Eye (tissue), 1 donor: ENCODE results near the gene MTG2.

Experiments used
- DNase-seq: peaks from one replicate; pipeline ENCODE4 v3.0.0-alpha.2; 2015

The MTG2 gene, protein sequence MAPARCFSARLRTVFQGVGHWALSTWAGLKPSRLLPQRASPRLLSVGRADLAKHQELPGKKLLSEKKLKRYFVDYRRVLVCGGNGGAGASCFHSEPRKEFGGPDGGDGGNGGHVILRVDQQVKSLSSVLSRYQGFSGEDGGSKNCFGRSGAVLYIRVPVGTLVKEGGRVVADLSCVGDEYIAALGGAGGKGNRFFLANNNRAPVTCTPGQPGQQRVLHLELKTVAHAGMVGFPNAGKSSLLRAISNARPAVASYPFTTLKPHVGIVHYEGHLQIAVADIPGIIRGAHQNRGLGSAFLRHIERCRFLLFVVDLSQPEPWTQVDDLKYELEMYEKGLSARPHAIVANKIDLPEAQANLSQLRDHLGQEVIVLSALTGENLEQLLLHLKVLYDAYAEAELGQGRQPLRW

DNA sequence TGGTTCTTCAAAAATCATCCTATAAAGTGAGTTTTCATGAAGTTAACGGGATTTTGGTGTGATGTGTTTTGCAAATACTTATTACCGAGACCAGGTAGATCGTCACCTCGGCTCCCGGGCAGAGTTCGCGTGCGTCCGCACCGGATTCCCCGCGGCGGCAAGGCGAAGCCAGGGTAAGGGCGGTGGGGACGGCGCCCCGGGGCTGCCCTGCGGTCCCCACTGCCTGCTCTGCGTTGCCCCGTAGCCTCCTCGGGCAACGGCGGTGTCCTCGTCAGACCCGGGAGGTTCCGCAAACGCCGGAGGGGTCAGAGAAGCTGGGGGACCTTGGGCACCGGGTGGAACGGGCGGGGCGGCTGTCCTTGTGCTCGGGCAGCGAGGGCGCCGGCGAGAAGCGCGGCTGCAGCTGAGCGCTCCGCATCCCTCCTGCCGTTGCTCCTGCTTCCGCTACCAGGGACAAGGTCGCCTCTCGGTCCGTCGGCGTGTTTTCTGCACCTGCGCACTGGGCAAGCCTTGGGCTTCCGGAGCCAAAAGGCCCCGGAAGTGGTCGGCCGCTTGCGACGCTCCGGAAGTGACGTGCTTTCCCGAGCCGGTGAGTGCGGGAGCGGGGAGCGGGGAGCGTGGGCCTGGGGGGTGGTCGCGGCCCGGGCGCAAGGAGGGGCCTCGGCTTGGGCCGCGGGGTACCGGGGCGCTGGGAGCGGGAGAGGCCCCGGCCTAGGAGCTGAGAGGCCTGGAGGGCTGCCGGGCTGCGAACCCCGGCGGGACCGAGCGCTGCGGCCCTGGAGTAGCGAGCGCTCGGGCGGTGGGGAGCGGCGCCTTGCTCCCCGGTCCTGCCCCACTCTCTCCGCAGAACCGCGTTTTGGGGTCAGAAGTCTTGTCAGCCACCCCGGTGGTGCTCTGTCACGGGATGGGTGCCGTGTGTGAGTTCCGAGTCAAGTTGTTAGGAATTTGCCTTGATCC, at the start of gene MTG2:
MTG2 (plus strand) TSS at position 560 of the 957 bp plus-strand sequence. CDS start 10,393 bp downstream, outside the sequence.
- DNase-seq = peak; percentile 98

DNA sequence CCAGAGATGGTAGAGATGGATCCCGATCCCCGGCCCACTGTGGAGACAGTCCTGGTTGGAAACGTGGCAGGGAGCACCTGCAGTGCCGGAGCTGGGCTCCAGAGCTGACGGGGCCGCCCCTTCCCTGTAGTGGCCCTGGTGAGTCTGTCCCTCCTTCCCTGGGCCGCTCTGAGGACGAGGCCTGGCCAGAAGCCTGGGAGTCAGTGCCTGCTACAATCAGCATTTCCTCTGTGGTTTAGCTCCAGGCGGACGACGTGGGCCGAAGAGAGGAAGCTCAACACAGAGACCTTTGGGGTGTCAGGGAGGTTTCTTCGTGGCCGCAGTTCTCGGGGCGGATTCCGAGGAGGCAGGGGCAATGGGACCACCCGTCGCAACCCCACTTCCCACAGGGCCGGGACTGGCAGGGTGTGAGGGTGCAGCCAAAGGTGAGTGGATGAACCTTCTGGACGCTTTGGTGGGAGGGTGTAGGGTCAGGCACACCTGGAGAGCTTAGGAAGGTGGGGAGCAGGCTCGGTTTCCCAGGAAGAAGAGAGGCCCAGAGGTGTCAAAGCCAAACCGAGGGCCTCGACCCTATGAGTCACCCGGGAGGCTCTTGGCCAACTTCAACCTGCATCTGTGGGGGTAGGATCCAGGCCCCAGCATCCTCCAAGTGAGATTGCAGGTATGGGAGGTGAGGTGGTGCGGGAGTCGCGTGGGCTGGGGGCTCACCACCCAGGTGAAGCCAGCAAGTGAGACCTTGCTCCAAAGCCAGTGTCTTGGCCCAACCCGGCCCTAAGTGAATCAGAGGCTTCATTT, 49.6 kb upstream of the MTG2 start:
- DNase-seq = no peak

DNA sequence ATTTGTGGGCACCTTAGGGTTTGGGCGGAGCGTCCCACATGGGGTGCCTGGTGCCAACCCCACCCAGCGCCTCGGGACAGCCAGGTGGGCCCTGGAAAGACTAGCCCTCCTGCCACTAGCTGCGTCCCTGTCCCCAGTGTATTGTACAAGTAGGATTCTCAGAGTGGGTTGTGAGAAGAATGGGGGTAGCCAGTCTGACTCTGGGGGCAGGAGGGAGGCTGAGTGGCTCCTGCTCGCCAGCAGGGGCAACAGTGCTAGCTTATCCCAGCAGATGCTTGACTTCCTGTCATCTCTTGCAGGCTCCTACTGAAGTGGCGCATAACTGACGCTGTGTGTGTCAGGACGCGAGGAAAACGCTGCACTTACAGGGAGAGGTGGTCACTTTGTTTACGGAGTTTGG, 49.0 kb upstream of the MTG2 start:
- no peak for DNase-seq

DNA sequence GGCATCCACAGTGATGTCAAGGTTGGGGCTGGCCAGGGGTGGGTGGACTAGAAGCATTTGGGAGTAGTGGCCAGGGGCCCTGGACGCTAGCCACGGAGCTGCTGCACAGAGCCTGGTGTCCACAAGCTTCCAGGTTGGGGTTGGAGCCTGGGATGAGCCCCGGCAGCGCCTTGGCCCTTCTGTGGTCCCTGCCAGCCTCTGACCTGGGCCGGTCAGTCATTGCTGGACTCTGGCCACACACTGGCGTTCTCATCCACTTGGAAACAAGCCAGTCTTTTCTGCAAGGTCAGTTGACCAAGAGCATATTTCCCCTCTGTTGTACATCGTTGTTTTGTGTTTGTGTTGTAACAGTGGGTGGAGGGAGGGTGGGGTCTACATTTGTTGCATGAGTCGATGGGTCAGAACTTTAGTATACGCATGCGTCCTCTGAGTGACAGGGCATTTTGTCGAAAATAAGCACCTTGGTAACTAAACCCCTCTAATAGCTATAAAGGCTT, 48.0 kb upstream of the MTG2 start:
- no peak for DNase-seq

DNA sequence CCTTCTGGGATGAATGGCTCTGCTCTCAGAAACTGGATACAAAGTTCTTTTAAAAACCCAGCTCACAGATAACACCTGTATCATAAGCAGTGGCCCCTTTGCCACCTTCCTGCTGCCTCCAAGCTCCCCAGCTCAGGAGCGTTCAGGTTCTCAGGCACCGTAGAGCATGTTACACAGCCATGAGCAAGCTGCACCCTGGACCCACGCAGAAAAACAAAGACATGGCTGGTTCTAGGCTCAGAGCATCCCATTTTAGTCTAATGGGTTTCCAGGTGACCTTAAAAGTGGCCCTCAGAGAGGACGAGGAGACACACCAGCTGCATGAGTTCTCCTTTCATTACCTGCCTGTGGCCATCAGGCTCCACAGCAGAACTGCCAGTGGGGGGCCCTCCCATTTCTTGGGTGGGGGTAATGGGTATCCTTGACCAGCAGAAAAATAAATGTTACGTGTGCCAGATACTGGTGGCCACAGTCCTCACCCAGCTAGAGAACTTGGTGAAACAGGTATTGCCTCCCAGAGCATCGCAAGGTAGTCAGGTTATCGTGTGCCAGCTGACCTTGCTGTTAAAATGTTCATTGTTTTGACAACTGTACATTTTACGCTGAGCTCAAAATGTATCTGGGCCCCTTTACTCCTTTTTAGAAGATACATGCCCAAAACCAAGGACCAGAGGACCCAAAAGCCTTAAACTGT, 47.1 kb upstream of the MTG2 start:
- no peak for DNase-seq

DNA sequence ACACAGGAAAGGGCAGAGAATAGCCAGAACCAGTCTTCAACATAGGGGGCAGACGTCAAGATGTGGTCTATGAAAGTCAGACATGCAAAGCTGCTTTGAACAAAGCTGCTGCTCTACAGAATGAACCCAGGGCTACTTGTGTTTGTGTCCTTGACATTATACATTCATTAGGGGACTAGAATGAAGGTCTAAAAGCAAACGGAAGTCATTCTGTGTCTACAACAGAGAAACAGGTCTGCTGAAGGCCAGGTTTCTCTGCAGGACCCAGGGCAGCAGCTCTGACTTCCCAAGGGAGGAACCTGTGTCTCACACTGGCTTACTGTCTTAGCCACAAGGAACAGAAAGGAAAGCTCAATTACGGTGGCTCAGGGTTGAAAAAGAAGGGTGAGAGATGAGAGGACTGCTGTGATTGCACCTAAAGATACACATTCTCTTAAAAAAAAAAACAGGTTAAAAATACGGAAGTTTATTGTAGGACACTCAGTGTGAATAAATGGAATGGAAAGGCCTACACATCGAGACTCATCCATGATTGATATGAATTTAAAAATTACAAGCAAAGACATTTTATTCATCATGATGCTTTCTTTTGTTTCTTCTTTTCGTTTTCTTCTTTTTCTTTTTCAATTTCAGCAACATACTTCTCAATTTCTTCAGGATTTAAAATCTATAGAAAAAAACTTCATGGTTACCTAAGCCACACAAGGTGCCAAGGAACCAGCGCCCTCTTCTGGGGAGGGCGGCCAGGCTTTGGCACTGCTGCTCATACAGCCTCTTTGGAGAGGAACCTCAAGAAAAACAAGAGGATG, 46.3 kb upstream of the MTG2 start:
- peak; percentile 84 for DNase-seq

DNA sequence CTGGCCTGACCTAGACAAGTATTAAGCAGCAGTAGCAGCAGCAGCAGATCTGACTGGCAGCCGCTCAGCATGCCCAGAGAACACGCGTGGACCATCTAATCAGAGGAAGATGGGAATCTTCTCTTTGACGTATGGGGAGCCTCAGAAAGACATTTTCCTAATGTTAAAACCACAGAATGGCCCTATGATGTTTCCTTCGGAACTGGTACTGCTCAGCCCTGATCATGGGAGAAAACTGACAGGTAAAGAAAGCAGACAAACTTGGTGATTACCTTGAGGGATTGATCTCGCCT, 45.8 kb upstream of the MTG2 start:
- no peak for DNase-seq

DNA sequence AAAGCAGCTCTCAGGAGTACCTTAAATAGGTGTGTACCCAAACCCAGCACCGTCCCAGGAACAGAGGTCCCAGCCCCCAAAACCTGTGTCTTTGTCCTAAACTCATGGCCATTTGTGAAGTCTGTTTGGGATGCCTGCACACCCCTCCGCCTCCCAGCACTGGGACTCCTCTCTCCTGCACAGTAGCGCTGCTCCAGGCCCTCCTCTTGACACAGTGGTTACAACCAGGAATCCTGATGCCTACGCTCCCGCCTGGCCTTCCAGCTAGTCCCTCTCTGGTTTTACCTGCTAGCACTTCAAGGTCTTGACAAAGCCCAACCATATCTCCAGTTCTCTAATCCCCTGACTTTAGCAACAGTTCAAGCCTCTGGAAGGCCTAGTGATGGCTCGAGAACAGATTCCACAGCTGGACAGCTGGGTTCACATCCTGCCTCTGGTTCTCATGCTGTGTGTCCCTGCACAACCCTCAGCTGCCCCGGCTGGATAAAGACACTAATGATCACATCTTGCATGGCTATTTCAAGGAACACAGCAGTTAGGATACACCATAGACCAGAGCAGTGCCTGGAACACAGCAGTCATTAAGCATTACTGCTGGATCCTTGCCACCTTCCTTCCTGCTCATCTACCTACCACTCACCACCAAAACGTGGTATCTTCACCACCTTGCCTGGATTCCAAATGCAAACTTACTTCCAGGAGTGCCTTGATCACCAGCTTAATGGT, 45.2 kb upstream of the MTG2 start:
- no peak for DNase-seq

DNA sequence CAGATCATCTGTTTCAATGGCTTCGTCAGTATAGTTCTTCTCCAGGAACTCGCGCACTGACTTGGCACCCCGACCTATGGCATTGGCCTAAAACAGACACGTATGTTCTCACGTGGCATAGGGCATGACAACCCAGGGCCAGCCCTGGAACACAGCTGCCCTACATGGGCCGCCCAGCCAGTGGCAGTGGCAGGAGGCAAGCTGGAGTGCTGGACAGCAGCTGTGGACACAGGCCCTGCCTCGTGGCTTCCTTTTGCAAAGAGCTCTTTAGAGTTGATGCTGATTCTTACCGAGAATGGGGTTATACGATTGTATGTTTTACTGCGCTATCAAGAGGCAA, 44.7 kb upstream of the MTG2 start:
- no peak for DNase-seq

DNA sequence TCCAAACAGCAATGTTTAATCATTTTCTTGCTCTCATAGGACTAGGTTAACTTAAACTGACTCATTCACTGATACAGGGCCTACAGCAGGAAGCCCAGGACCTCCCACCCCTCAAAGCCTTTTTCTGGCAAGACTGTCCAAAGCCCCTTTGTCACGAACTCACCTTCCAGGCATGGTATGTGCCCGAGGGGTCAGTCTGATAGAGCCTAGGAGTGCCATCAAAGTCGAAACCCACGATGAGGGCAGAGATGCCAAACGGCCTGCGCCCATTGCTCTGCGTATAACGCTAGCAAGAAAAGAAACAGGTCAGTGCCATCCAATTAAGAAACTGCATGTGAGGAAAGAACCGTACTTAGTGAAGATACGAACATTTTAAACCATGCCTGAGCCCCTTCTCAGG, 43.9 kb upstream of the MTG2 start:
- DNase-seq = no peak

DNA sequence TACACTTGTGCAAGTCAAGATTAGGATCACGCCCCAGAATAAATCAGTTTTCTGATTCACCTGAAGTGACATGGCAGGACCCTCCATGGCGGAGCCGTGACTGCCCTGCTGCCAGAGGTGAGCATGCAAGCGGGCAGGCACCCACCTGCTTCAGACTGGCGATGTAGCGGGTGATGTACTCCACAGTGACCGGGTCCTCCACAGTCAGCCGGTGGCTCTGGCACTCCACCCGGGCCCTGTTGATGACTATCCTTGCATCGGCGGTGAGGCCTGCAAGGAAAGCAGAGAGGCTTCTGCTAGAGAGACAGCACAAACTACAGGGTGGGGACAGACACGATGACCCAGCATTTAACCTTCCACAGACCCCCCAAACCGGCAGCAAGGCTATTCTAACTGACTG, 43.2 kb upstream of the MTG2 start:
- DNase-seq = no peak

DNA sequence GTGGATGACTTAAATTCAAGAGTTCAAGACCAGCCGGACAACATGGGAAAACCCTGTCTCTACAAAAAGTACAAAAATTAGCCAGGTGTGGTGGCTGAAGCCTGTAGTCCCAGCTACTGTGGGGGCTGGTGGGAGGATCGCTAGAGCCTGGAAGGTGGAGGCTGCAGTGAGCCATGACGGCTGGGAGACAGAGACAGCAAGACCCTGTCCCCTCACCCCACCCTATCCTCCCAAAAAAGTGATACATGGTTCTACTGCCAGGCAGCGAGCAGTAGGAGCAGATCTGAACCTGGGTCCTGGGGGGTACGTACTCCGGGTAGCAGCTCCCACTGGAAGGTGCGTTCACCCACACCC, 41.8 kb upstream of the MTG2 start:
- DNase-seq = no peak

DNA sequence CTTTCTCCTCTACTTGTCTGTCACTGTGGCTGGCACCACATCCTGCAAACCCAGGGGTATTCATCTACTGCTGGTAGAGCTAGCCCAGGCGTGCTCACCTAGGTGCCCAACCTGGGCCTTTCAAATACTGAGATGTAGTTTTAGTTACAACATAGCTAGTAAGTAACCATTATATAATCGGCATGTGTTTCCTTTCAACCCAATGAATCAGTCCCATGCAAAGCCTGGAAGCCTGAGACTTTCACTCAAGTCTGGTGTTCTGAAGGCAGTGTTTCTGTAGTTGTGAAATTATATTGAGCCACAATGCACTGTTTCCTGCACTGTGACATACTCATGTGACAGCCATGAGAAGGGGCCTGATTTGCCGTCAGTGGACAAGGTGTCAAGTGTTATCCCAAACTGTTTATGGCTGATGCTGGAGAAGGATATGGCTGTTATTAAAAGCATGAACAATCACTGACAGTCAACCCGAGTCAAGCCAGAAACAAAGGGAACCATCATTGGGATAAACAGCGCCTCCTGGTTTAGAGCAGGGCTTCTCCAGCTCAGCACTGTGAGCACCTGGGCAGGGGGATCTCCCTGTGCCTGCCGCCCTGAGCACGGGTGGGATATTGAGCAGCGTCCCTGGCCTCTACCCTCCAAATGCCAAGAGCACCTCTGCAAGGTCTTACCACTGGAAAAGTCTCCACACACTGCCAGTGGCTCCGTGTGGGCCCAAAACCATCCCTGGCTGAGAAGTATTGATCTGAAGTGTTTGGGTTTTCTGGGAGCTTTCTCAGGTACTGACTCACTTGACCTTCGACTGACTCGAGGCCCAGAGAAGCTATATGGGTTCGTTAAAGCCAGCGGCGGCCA, 41.2 kb upstream of the MTG2 start:
- peak; percentile 17 for DNase-seq

DNA sequence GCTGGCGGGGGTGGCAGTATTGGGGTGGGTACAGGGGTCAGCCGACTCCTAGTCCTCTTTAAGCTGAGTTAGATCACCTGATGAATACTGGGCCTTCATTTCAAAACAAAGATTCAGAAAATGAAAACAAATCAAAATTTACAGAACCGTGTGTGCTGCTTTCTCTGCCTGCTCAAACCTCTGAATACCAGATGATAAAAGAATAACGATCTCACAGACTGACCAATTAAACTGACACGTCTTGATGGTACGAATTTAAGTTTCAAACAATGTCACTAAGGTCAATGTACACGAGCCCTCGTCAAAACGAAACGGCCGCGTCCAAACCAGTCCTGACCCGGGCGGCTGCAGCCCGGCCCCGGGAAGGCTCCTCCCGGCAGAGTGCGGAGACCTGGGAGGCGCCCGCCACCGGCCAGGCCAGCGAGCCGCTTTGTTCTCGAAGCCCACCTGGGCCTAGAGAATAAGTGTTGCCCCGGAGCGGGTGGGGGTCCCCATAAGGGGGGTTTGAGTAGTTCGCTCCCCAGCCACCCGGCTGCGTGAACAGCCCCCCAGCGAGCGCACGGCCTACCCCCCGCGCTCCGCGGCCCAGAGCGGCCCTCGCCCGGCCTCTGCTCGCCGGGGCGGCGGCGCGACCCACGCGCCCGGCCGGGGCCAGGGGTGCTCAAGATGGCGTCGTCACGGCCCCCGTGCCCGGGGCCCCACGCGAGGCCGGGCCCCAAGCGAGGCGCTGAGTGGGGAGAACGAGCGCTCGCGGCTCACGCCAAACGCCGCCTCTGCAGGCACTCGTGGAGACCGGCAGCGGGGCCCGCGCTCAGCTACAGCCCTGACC, 40.4 kb upstream of the MTG2 start:
- DNase-seq = peak; percentile 55

DNA sequence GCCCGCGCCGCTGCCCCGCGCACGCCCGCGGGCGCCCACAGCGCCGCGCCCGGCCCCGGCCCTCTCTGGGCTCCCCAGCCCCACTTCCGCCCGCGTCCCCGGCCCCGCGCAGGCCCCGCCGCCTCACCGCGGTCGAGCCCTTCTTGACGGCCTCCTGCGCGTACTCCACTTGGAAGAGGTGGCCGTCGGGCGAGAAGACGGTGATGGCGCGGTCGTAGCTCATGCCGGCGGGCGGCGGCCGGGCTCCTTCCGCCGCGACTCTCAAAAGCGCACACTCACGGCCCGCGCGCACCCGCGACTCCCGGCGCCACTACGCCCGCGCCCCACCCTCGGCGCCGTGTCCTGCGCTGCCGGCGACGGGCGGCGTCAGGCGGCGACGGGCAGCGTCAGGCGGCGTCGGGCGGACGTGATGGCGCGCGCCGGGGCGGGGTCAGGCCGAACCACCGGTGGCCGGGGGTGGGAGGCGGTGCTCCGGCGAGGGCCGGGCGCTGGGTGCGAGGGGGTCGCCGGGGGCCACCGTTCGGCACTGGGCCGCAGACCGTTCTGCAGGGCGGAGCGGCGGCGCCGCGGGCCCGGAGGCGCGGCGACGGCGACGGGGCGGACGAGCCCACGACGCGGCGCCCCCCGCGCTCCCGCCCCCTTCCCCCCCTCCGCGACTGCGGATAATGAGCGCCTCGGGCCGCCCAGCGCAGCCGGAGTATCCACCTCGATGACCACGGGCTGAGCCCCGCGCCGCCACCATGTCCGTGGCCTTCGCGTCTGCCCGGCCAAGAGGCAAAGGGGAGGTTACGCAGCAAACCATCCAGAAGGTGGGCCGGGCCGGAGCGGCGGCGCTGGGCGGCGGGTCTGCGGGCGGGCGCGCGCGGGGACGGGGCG, 39.5 kb upstream of the MTG2 start, which contains the start of the genes PSMA7 and SS18L1:
PSMA7 (minus strand) TSS at position 314 of the 876 bp plus-strand sequence; CDS start at position 223, 91 bp downstream.
SS18L1 (plus strand) TSS at position 689 of the 876 bp plus-strand sequence; CDS start at position 741, 52 bp downstream.
- peak; percentile 94 for DNase-seq

DNA sequence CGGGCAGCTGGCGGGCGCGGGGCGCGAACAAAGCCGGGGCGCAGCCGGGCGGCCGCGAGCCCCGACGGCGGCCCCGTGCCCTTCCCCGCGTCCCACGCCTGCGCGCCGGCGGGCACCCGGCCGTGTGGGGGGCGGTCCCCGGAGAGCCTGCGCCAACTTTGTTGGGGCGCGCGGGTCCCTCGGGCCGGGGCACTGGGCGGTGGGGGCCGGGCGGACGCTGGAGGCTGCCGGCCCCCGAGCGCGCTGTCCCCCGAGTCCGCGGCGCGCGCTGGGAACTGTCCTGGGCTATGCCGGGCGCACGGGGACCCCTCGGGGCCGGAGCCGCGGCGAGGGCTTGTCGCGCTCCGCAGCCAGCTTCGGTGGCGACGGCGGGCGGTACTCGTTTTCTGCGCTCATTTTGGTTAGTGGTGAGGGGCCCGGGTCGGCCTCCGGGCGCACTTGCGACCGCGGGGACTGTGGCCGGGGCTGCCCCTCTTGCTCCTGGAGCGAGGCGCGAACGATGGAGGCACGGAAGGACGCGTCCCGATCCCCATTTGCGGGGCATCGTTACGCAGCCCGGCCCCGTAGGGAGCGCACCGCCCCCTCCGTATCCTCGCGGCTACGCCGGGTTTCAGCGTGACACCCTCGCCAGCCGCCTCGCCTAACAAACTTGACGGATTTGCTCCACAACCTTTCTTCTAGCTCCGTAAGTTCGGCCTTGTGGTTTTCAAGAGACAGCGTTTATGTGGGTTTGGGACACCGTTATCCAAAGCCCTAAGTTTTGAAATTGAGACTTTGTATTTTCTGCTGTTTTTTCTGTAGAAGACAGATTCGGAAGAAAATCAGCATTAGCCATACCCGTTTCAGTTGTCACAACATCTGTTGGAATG, 38.6 kb upstream of the MTG2 start:
- DNase-seq = peak; percentile 73

DNA sequence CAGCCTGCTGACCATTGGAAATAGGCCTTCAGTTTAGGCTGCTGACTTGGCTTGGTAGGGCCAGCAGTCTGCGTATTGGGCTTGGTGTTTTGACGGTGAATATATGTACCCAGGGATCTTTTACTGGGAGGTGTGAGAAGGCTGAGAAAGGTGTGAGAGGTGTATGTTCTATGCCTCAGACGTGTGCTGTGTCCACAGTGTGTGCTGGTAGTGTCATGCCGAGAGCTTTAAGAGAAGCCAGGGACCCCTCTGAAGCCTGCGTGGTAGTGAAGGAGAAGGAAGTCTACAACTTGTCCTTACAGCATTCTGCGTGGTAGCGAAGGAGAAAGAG, 37.2 kb upstream of the MTG2 start:
- DNase-seq = no peak
